IMR-90 (cell line): ENCODE results near the gene HDAC2. TPM values are rescaled to one million over a fixed set of nuclear protein-coding genes. Genes with fewer than 3 reads are reported as not detected.

Experiments
- ATAC-seq: fragments of 200-7000 bp; cut with Tn5 transposase; 2 replicates; pipeline ENCODE4 v1.9.1; 2020; ENCODE audit warnings: low read depth, mild to moderate bottlenecking, moderate library complexity
- BruUV-seq: library from RNA; stranded (reverse); fragments of 400-500 nt; replicated peaks from 2 replicates; lab custom pipeline; 2021; lab: Mats Ljungman, UMichigan
- CTCF ChIA-PET: fragments of 300-600 bp; formaldehyde crosslinking; extraction: SDS; loops from one replicate; lab custom pipeline; 2021; ENCODE audit warnings: antibody characterized with exemption; lab: Yijun Ruan, JAX
- POLR2A ChIA-PET: fragments of 300-600 bp; sonication (Branson Sonifier 250); formaldehyde crosslinking; loops from one replicate; lab custom pipeline; 2022; ENCODE audit warnings: antibody characterized with exemption; ENCODE audit not compliant: unreplicated experiment; lab: Charles Lee
- DNase-seq: peaks from one replicate; pipeline ENCODE4 v3.0.0; 2013
- H2AFZ ChIP-seq: replicated peaks from 2 replicates; pipeline ENCODE3; 2013; ENCODE audit warnings: low read length, mild to moderate bottlenecking; ENCODE audit not compliant: poor library complexity
- H2AK5ac ChIP-seq: 2 replicates; pipeline ENCODE4 v1.6.1; 2013; ENCODE audit warnings: low read depth, low read length, inconsistent platforms
- H2AK9ac ChIP-seq: replicated peaks from 2 replicates; pipeline ENCODE3; 2013; ENCODE audit warnings: mild to moderate bottlenecking, low read depth, low read length, moderate library complexity; ENCODE audit not compliant: poor library complexity
- H2BK120ac ChIP-seq: 2 replicates; pipeline ENCODE4 v1.6.1; 2013; ENCODE audit warnings: low read depth, low read length, inconsistent platforms
- H2BK15ac ChIP-seq: 3 replicates; pipeline ENCODE4 v1.6.1; 2013; ENCODE audit warnings: low read depth, low read length, inconsistent platforms
- H2BK20ac ChIP-seq: 2 replicates; pipeline ENCODE4 v1.6.1; 2013; ENCODE audit warnings: low read depth, mild to moderate bottlenecking, inconsistent platforms, low read length, moderate library complexity
- H2BK5ac ChIP-seq: 2 replicates; pipeline ENCODE4 v1.6.1; 2013; ENCODE audit warnings: mild to moderate bottlenecking, low read depth, low read length, inconsistent platforms; ENCODE audit not compliant: poor library complexity, severe bottlenecking
- H3K14ac ChIP-seq: replicated peaks from 2 replicates; pipeline ENCODE4 v1.6.1; 2013; ENCODE audit warnings: low read depth, low read length, inconsistent platforms
- H3K18ac ChIP-seq: 2 replicates; pipeline ENCODE4 v1.6.1; 2013; ENCODE audit warnings: low read depth, low read length, control low read depth
- H3K23ac ChIP-seq: 2 replicates; pipeline ENCODE4 v1.6.1; 2013; ENCODE audit warnings: low read depth, low read length, inconsistent platforms
- H3K27ac ChIP-seq: 2 replicates; pipeline ENCODE4 v1.5.1; 2013; ENCODE audit warnings: mild to moderate bottlenecking, control low read depth, low read length; ENCODE audit not compliant: insufficient read depth
- H3K27me3 ChIP-seq: 2 replicates; pipeline ENCODE4 v1.6.1; 2013; ENCODE audit warnings: low read length; ENCODE audit not compliant: control insufficient read depth, insufficient read depth
- H3K36me3 ChIP-seq: 2 replicates; pipeline ENCODE4 v1.6.1; 2013; ENCODE audit warnings: low read length, mixed read lengths; ENCODE audit not compliant: control insufficient read depth, insufficient read depth
- H3K4ac ChIP-seq: 2 replicates; pipeline ENCODE4 v1.6.1; 2013; ENCODE audit warnings: low read depth, low read length, inconsistent platforms
- H3K4me1 ChIP-seq: 2 replicates; pipeline ENCODE4 v1.6.1; 2013; ENCODE audit warnings: low read length, mixed read lengths; ENCODE audit not compliant: control insufficient read depth, insufficient read depth
- H3K4me2 ChIP-seq: 2 replicates; pipeline ENCODE4 v1.6.1; 2013; ENCODE audit warnings: low read depth, mild to moderate bottlenecking, control low read depth, low read length, moderate library complexity
- H3K4me3 ChIP-seq: 2 replicates; pipeline ENCODE4 v1.5.1; 2013; ENCODE audit warnings: low read depth, mild to moderate bottlenecking, control low read depth, low read length, moderate library complexity; ENCODE audit not compliant: insufficient read depth
- H3K56ac ChIP-seq: 2 replicates; pipeline ENCODE4 v1.6.1; 2013; ENCODE audit warnings: low read length, inconsistent platforms; ENCODE audit not compliant: insufficient read depth; ENCODE audit errors: extremely low read depth
- H3K79me1 ChIP-seq, 2 experiments: 2 replicates each; pipeline ENCODE4 v1.6.1; 2013; ENCODE audit warnings: low read length in 2 of 2, inconsistent platforms in 1 of 2, low read depth in 1 of 2
- H3K9ac ChIP-seq: 2 replicates; pipeline ENCODE4 v1.6.1; 2013; ENCODE audit warnings: low read depth, low read length, control low read depth
- H3K9me1 ChIP-seq: 2 replicates; pipeline ENCODE4 v1.6.1; 2013; ENCODE audit warnings: low read length, inconsistent platforms; ENCODE audit not compliant: insufficient read depth
- H3K9me3 ChIP-seq: 2 replicates; pipeline ENCODE4 v1.6.1; 2013; ENCODE audit warnings: low read length; ENCODE audit not compliant: control insufficient read depth, insufficient read depth
- H4K20me1 ChIP-seq: 2 replicates; pipeline ENCODE4 v1.6.1; 2013; ENCODE audit warnings: low read length, inconsistent platforms; ENCODE audit not compliant: insufficient read depth
- H4K5ac ChIP-seq: 2 replicates; pipeline ENCODE4 v1.6.1; 2013; ENCODE audit warnings: mild to moderate bottlenecking, low read depth, low read length, control low read depth
- H4K8ac ChIP-seq, 2 experiments: 2 replicates each; pipeline ENCODE4 v1.6.1; 2013; ENCODE audit warnings: low read depth in 2 of 2, low read length in 2 of 2, control low read depth in 1 of 2, inconsistent platforms in 1 of 2
- H4K91ac ChIP-seq: 2 replicates; pipeline ENCODE4 v1.6.1; 2013; ENCODE audit warnings: low read depth, low read length, inconsistent platforms; ENCODE audit not compliant: insufficient read depth
- CEBPB ChIP-seq: IDR thresholded peaks from 2 replicates; pipeline ENCODE4 v1.6.1; 2012; ENCODE audit warnings: low read depth, low read length, improper control_type of control experiment
- CTCF ChIP-seq: conservative IDR thresholded peaks from 2 replicates; pipeline ENCODE4 v1.5.1; 2012; ENCODE audit warnings: mild to moderate bottlenecking, low read depth, low read length, improper control_type of control experiment
- WGBS, 2 experiments: methylation state at CpG; one replicate each; pipeline versions ENCODE4 v1.1.5 to v1.1.7; 2013; ENCODE audit warnings: missing lambda C conversion rate in 2 of 2; ENCODE audit not compliant: insufficient read length in 1 of 2; ENCODE audit errors: extremely low coverage in 2 of 2; 5-methylcytosine and 5-hydroxymethylcytosine counted together
- dilution Hi-C: fragments of 300-500 bp; cut with HindIII; formaldehyde crosslinking; loops from one replicate; pipeline ENCODE4 v1.14.3; 2018; ENCODE audit warnings: low sequenced_read_pairs; ENCODE audit not compliant: unreplicated experiment
- in situ Hi-C: fragments of 300-500 bp; cut with MboI; formaldehyde crosslinking; loops from 3 replicates; pipeline ENCODE4 v1.14.3; 2019; ENCODE audit warnings: low sequenced_read_pairs, inconsistent platforms, mixed read lengths
- intact Hi-C: fragments of 100-400 bp; cut with micrococcal nuclease; formaldehyde crosslinking; loops from 2 replicates; pipeline ENCODE4 v1.10.0; 2022
- polyA plus RNA-seq, 3 experiments: library from polyadenylated mRNA; depleted of rRNA; stranded (reverse); fragments of >200 nt; gene quantifications; 2 replicates each; pipeline ENCODE4 v1.2.3, GENCODE V29; 2012; ENCODE audit warnings: low replicate concordance in 1 of 3
- total RNA-seq: library from RNA; depleted of rRNA; stranded (reverse); fragments of >200 nt; gene quantifications from 2 replicates; pipeline ENCODE4 v1.2.3, GENCODE V29; 2012

HDAC2 gene
- total and polyA plus RNA-seq, 2 of the 4 experiments (the other 2 are of a cell fraction): 72.6 to 122 TPM

- Histone ChIP-seq H4K91ac (0 out of 2 replicates have a peak overlapping the region, but pooled peaks have one; percentile 31), H2BK20ac (no peak overlapping the region), H3K9ac (no peak overlapping the region), H3K4ac (no peak overlapping the region), H3K27me3 (no peaks in the 10 kb centered on the region), H2BK5ac (no peak overlapping the region), H3K27ac (no peak overlapping the region), H4K8ac (no peak overlapping the region; a peak in 1 of 4 replicates), H2AFZ (no peak overlapping the region), H3K9me3 (0 out of 2 replicates have a peak, but pooled peaks cover 5% of the 10 kb centered on the region), H2BK15ac (no peak overlapping the region; the same call in 1 of the 3 replicates), H2BK120ac (no peak overlapping the region), H3K4me1 (peaks cover 2% of the 10 kb centered on the region; the same call in 1 of the 2 replicates), H4K20me1 (no peaks in the 10 kb centered on the region), H2AK5ac (no peak overlapping the region), H3K23ac (0 out of 2 replicates have a peak overlapping the region, but pooled peaks have one; percentile 15), H3K18ac (no peak overlapping the region), H3K4me2 (no peak overlapping the region), H3K79me1 (no peaks in the 10 kb centered on the region), H2AK9ac (no peak overlapping the region), H3K36me3 (no peaks in the 10 kb centered on the region), H3K14ac (no peak overlapping the region), H4K5ac (no peak overlapping the region), H3K4me3 (no peak overlapping the region), H3K9me1 (no peaks in the 10 kb centered on the region), H3K56ac (no peak overlapping the region)
- intact Hi-C loops: no loop called here
- in situ Hi-C loops: no loop called here
- TF ChIP-seq CEBPB (peak; percentile 19; the same call in 1 of the 2 replicates), CTCF (no peak)
- ATAC-seq: no peak
- WGBS, 2 experiments: 88% methylated on average over 1 of the region's 6 CpGs; no CpG with 5 or more reads in 1 of the 2 experiments
- POLR2A ChIA-PET: no interaction called here
- CTCF ChIA-PET: no interaction called here
- no TSS peak for BruUV-seq
- dilution Hi-C loops: no loop called here
- peak; percentile 24 for DNase-seq
Observed at GRCh38 chr6:113894712-113895674, 76.0 kb downstream of the HDAC2 start.
